Fibroblast of pulmonary artery (primary cell): ENCODE data around the gene TBL2.
A peak's percentile ranks its signal among the peaks of the same experiment; 100 is the strongest.
"Not testable (repeated sequence)": the region's sequence is repeated elsewhere in the genome, so short reads cannot be mapped to it uniquely, and the experiment has no call there.

Experiments used
- DNase-seq: peaks from one replicate; pipeline ENCODE4 v3.0.0-alpha.2; 2010; ENCODE audit warnings: low read depth
- H3K4me3 ChIP-seq: replicated peaks from 2 replicates; pipeline ENCODE4 v1.5.1; 2011; ENCODE audit warnings: low read depth, mild to moderate bottlenecking, control low read depth, low read length, moderate library complexity
- CTCF ChIP-seq: IDR thresholded peaks from 2 replicates; pipeline ENCODE4 v1.5.1; 2011; ENCODE audit warnings: mild to moderate bottlenecking, control low read depth, low read length, inconsistent platforms; ENCODE audit errors: missing control alignments

Gene TBL2

GRCh38 chr7:73612598-73613269 lies 34.4 kb upstream of the TBL2 start:
- DNase-seq: peak; percentile 54

GRCh38 chr7:73611017-73611555 lies 32.7 kb upstream of the TBL2 start:
- DNase-seq: no peak
- no peak overlapping the region for H3K4me3 ChIP-seq
- no peak for TF ChIP-seq CTCF

More at GRCh38 chr7:73612598-73613269, 34.4 kb upstream of the TBL2 start:
- no peak overlapping the region for H3K4me3 ChIP-seq
- TF ChIP-seq CTCF: peak; percentile 27

- DNase-seq: no peak
- no peak for TF ChIP-seq CTCF
- no peak overlapping the region for H3K4me3 ChIP-seq
Observed at GRCh38 chr7:73610105-73610504, 31.7 kb upstream of the TBL2 start.

- not testable (repeated sequence) for H3K4me3 ChIP-seq, DNase-seq
Observed at GRCh38 chr7:73607692-73607983, 29.3 kb upstream of the TBL2 start.

- peak; percentile 88 for TF ChIP-seq CTCF
- peak; percentile 31 for DNase-seq
- H3K4me3 ChIP-seq: no peak overlapping the region
Observed at GRCh38 chr7:73606801-73607691, 28.7 kb upstream of the TBL2 start.

- DNase-seq: no peak
- TF ChIP-seq CTCF: no peak
- no peak overlapping the region for H3K4me3 ChIP-seq
Observed at GRCh38 chr7:73605601-73606220, 27.3 kb upstream of the TBL2 start.
